Fibroblast of lung (primary cell): ENCODE results near the gene ST3GAL4. TPM values are rescaled to one million over a fixed set of nuclear protein-coding genes. Genes with fewer than 3 reads are reported as not detected.

Source experiments
- DNase-seq, 2 donors: peaks; one replicate each; pipeline versions ENCODE4 v3.0.0 to v3.0.0-alpha.2; 2010; ENCODE audit warnings: low read depth in 2 of 2
- H2AFZ ChIP-seq: 2 replicates; pipeline ENCODE4 v1.5.1; 2012; ENCODE audit warnings: low read length, control low read depth, inconsistent platforms
- H3K27ac ChIP-seq: 2 replicates; pipeline ENCODE4 v1.5.1; 2011; ENCODE audit warnings: low read length, control low read depth; ENCODE audit not compliant: insufficient read depth
- H3K27me3 ChIP-seq: 2 replicates; pipeline ENCODE4 v1.5.1; 2011; ENCODE audit warnings: mild to moderate bottlenecking, low read length; ENCODE audit not compliant: control insufficient read depth, insufficient read depth
- H3K36me3 ChIP-seq: 2 replicates; pipeline ENCODE4 v1.5.1; 2011; ENCODE audit warnings: low read length; ENCODE audit not compliant: control insufficient read depth, insufficient read depth
- H3K4me1 ChIP-seq: 2 replicates; pipeline ENCODE4 v1.5.1; 2011; ENCODE audit warnings: low read length; ENCODE audit not compliant: control insufficient read depth, insufficient read depth; ENCODE audit errors: extremely low read depth
- H3K4me2 ChIP-seq: 2 replicates; pipeline ENCODE4 v1.5.1; 2011; ENCODE audit warnings: low read length, control low read depth; ENCODE audit not compliant: insufficient read depth; ENCODE audit errors: extremely low read depth
- H3K4me3 ChIP-seq, 4 experiments: fragments of 200-600 bp in 1 of 4; sonication (generic) in 1 of 4; replicated peaks in 1 of 4; 2 replicates each; pipeline ENCODE4 v1.5.1; 2011 to 2016; ENCODE audit warnings: low read length in 4 of 4, low read depth in 3 of 4, mild to moderate bottlenecking in 3 of 4, control low read depth in 2 of 4, inconsistent platforms in 1 of 4, mixed read lengths in 1 of 4; ENCODE audit not compliant: insufficient read depth in 1 of 4; ENCODE audit errors: control extremely low read depth in 1 of 4
- H3K79me2 ChIP-seq: 2 replicates; pipeline ENCODE4 v1.5.1; 2012; ENCODE audit warnings: mild to moderate bottlenecking, low read length, inconsistent platforms; ENCODE audit not compliant: control insufficient read depth, insufficient read depth
- H3K9ac ChIP-seq: 2 replicates; pipeline ENCODE4 v1.5.1; 2011; ENCODE audit warnings: mild to moderate bottlenecking, low read length, control low read depth; ENCODE audit not compliant: insufficient read depth
- H3K9me3 ChIP-seq: 2 replicates; pipeline ENCODE4 v1.5.1; 2012; ENCODE audit warnings: low read depth, low read length; ENCODE audit not compliant: control insufficient read depth, insufficient read depth
- H4K20me1 ChIP-seq: 2 replicates; pipeline ENCODE4 v1.5.1; 2011; ENCODE audit warnings: low read length; ENCODE audit not compliant: control insufficient read depth, insufficient read depth; ENCODE audit errors: extremely low read depth
- CTCF ChIP-seq, 2 donors: IDR thresholded peaks in 1 of 2; conservative IDR thresholded peaks in 1 of 2; 1 replicate in 1 of 2; 2 replicates in 1 of 2; pipeline ENCODE4 v1.5.1; 2011 to 2012; ENCODE audit warnings: low read length in 2 of 2, control low read depth in 1 of 2, inconsistent platforms in 1 of 2, low read depth in 1 of 2, mild to moderate bottlenecking in 1 of 2
- EZH2 ChIP-seq: IDR thresholded peaks from 2 replicates; pipeline ENCODE4 v1.5.1; 2012; ENCODE audit warnings: low read length, control low read depth, mild to moderate bottlenecking; ENCODE audit errors: missing control alignments
- polyA plus RNA-seq, 2 donors: library from polyadenylated mRNA; depleted of rRNA in 1 of 2; stranded (reverse) in 1 of 2; unstranded in 1 of 2; fragments of >200 nt; gene quantifications; 2 replicates each; pipeline ENCODE4 v1.2.1, GENCODE V29; 2011 to 2012; ENCODE audit warnings: missing spikeins in 1 of 2
- total RNA-seq: library from RNA; depleted of rRNA; stranded (reverse); fragments of >200 nt; gene quantifications from 2 replicates; pipeline ENCODE4 v1.2.1, GENCODE V29; 2014

ST3GAL4 gene
- total and polyA plus RNA-seq, 2 donors (not counting 1 experiment from before 2014, with no cell fraction given), result 16.7 to 36.8 TPM

- Histone ChIP-seq H3K4me2 (no peak overlapping the region), H3K27me3 (no peaks in the 10 kb centered on the region), H2AFZ (no peak overlapping the region), H3K9me3 (no peaks in the 10 kb centered on the region), H3K9ac (no peak overlapping the region), H3K4me3 (no peak overlapping the region), H4K20me1 (no peaks in the 10 kb centered on the region), H3K79me2 (no peaks in the 10 kb centered on the region), H3K4me1 (peaks cover 8% of the 10 kb centered on the region), H3K36me3 (peaks cover 3% of the 10 kb centered on the region), H3K27ac (no peak overlapping the region)
- TF ChIP-seq CTCF (conservative IDR thresholded peaks at IDR 0.05 in 1 of 2, IDR thresholded peaks at IDR 0.05 in 1 of 2; ENCODE audit: low read depth in 1 of 2, low read length in 2 of 2) (no peak), EZH2 (no peak)
- no peak for DNase-seq
Observed at GRCh38 chr11:126405906-126406305, 50.4 kb downstream of the ST3GAL4 start.

- Histone ChIP-seq H4K20me1 (no peaks in the 10 kb centered on the region), H3K4me2 (no peak overlapping the region), H3K4me3 (no peak overlapping the region), H3K4me1 (peaks cover 8% of the 10 kb centered on the region), H3K9me3 (no peaks in the 10 kb centered on the region), H3K79me2 (no peaks in the 10 kb centered on the region), H3K27ac (no peak overlapping the region), H2AFZ (no peak overlapping the region), H3K27me3 (no peaks in the 10 kb centered on the region), H3K36me3 (peaks cover 3% of the 10 kb centered on the region), H3K9ac (no peak overlapping the region)
- DNase-seq, result no peak
- no peak for TF ChIP-seq CTCF (conservative IDR thresholded peaks at IDR 0.05 in 1 of 2, IDR thresholded peaks at IDR 0.05 in 1 of 2; ENCODE audit: low read depth in 1 of 2, low read length in 2 of 2)
- TF ChIP-seq EZH2, result no peak
Observed at GRCh38 chr11:126406368-126406767, 50.9 kb downstream of the ST3GAL4 start.

GRCh38 chr11:126407101-126407521 is 51.6 kb downstream of the ST3GAL4 start:
- no peak overlapping the region for H2AFZ ChIP-seq
- TF ChIP-seq EZH2, result no peak
- TF ChIP-seq CTCF (conservative IDR thresholded peaks at IDR 0.05 in 1 of 2, IDR thresholded peaks at IDR 0.05 in 1 of 2; ENCODE audit: low read depth in 1 of 2, low read length in 2 of 2), result no peak
- peaks cover 3% of the 10 kb centered on the region for H3K36me3 ChIP-seq
- no peaks in the 10 kb centered on the region for H3K79me2 ChIP-seq
- H3K27ac ChIP-seq, result no peak overlapping the region
- H3K9me3 ChIP-seq, result no peaks in the 10 kb centered on the region
- DNase-seq, result no peak
- peaks cover 8% of the 10 kb centered on the region for H3K4me1 ChIP-seq
- no peaks in the 10 kb centered on the region for H3K27me3 ChIP-seq
- no peak overlapping the region for H3K4me2 ChIP-seq
- H3K4me3 ChIP-seq, result no peak overlapping the region
- no peak overlapping the region for H3K9ac ChIP-seq
- no peaks in the 10 kb centered on the region for H4K20me1 ChIP-seq
